ENCODE data around the gene ZWILCH. TPM values are rescaled to one million over a fixed set of nuclear protein-coding genes. Genes with fewer than 3 reads are reported as not detected.

ZWILCH gene
- total and polyA plus RNA-seq, 2 of the 4 experiments (the other 2 are of a cell fraction) = 10.5 to 22.2 TPM

DNA sequence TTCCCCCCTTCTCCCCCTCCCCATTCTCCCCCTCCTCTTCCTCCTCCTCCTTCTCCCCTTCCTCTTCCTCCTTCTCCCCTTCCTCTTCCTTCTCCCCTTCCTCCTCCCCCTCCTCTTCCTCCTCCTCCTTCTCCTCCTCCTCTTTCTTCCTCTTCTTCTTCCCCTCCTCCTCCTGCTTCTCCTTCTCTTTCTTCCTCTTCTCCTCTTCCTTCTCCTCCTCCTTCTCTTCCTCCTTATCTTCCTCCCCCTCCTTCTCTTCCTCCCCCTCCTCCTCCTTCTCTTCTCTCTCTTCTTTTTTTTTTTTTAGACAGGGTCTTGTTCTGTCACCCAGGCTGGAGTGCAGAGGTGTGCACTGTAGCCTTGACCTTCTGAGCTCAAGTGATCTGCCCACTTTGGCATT is 81.9 kb downstream of the ZWILCH start:
- intact Hi-C loops (cut with micrococcal nuclease) = no loop called here
- CTCF ChIA-PET = no interaction called here
- no peak overlapping the region for H2AK9ac ChIP-seq (replicated peaks; ENCODE audit: low read depth, low read length, poor library complexity)
- H3K27me3 ChIP-seq (ENCODE audit: control insufficient read depth, insufficient read depth, low read length) = peaks cover 30% of the 10 kb centered on the region
- H3K27ac ChIP-seq (ENCODE audit: insufficient read depth, low read length) = no peak overlapping the region
- no peak overlapping the region for H3K9ac ChIP-seq (ENCODE audit: low read depth, low read length)
- H3K18ac ChIP-seq (ENCODE audit: low read depth, low read length) = no peak overlapping the region
- no peak overlapping the region for H4K91ac ChIP-seq (ENCODE audit: insufficient read depth, low read depth, low read length)
- POLR2A ChIA-PET (ENCODE audit: unreplicated experiment) = no interaction called here
- H3K36me3 ChIP-seq (ENCODE audit: control insufficient read depth, insufficient read depth, low read length) = no peaks in the 10 kb centered on the region
- in situ Hi-C loops (cut with MboI; ENCODE audit: low sequenced_read_pairs) = no loop called here
- no peaks in the 10 kb centered on the region for H4K20me1 ChIP-seq (ENCODE audit: insufficient read depth, low read length)
- H2BK120ac ChIP-seq (ENCODE audit: low read depth, low read length) = no peak overlapping the region
- H2AFZ ChIP-seq (replicated peaks; ENCODE audit: low read length, poor library complexity) = no peak overlapping the region
- no TSS peak for BruUV-seq (replicated peaks)
- dilution Hi-C loops (cut with HindIII; ENCODE audit: low sequenced_read_pairs, unreplicated experiment) = no loop called here
- TF ChIP-seq NFE2L2 (IDR thresholded peaks at IDR 0.05; ENCODE audit: low read depth, low read length) = no peak
- TF ChIP-seq, protein P1, sequence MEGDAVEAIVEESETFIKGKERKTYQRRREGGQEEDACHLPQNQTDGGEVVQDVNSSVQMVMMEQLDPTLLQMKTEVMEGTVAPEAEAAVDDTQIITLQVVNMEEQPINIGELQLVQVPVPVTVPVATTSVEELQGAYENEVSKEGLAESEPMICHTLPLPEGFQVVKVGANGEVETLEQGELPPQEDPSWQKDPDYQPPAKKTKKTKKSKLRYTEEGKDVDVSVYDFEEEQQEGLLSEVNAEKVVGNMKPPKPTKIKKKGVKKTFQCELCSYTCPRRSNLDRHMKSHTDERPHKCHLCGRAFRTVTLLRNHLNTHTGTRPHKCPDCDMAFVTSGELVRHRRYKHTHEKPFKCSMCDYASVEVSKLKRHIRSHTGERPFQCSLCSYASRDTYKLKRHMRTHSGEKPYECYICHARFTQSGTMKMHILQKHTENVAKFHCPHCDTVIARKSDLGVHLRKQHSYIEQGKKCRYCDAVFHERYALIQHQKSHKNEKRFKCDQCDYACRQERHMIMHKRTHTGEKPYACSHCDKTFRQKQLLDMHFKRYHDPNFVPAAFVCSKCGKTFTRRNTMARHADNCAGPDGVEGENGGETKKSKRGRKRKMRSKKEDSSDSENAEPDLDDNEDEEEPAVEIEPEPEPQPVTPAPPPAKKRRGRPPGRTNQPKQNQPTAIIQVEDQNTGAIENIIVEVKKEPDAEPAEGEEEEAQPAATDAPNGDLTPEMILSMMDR (conservative IDR thresholded peaks at IDR 0.05; ENCODE audit: low read depth, low read length) = no peak
- H2BK5ac ChIP-seq (ENCODE audit: low read depth, low read length, poor library complexity, severe bottlenecking) = no peak overlapping the region
- no peak overlapping the region for H3K14ac ChIP-seq (replicated peaks; ENCODE audit: low read depth, low read length)
- H2AK5ac ChIP-seq (ENCODE audit: low read depth, low read length) = no peak overlapping the region
- no peak overlapping the region for H2BK15ac ChIP-seq (ENCODE audit: low read depth, low read length)
- H3K23ac ChIP-seq (ENCODE audit: low read depth, low read length) = no peak overlapping the region
- no peak overlapping the region for H3K4ac ChIP-seq (ENCODE audit: low read depth, low read length)
- H3K79me1 ChIP-seq (ENCODE audit: low read depth in 1 of 2, low read length in 2 of 2) = no peaks in the 10 kb centered on the region
- H3K4me2 ChIP-seq (ENCODE audit: low read depth, low read length) = no peak overlapping the region
- DNase-seq (no peak), ATAC-seq (ENCODE audit: low read depth) (no peak)
- H3K4me3 ChIP-seq (ENCODE audit: insufficient read depth, low read depth, low read length) = no peak overlapping the region
- H3K4me1 ChIP-seq (ENCODE audit: control insufficient read depth, insufficient read depth, low read length) = no peaks in the 10 kb centered on the region
- H3K9me3 ChIP-seq (ENCODE audit: control insufficient read depth, insufficient read depth, low read length) = no peaks in the 10 kb centered on the region; the same call in 1 of the 2 replicates
- no peaks in the 10 kb centered on the region for H3K9me1 ChIP-seq (ENCODE audit: insufficient read depth, low read length)
- H3K56ac ChIP-seq (ENCODE audit: extremely low read depth, insufficient read depth, low read length) = no peak overlapping the region
- no peak overlapping the region for H2BK20ac ChIP-seq (ENCODE audit: low read depth, low read length)
- H4K5ac ChIP-seq (ENCODE audit: low read depth, low read length) = no peak overlapping the region
- no peak overlapping the region for H4K8ac ChIP-seq (ENCODE audit: low read depth in 2 of 2, low read length in 2 of 2)
